RWPE1 (cell line): Measurements from ENCODE around the gene AP1G1.
"Not testable (repeated sequence)": the region's sequence is repeated elsewhere in the genome, so short reads cannot be mapped to it uniquely, and the experiment has no call there.

Experiments
- CTCF ChIA-PET: fragments of 350-600 bp; sonication (Branson Sonifier 250); formaldehyde crosslinking; extraction: SDS; loops from one replicate; lab custom pipeline; 2021; lab: Yijun Ruan, JAX
- POLR2A ChIA-PET: fragments of 400-600 bp; formaldehyde crosslinking; extraction: SDS; loops from one replicate; lab custom pipeline; 2020; ENCODE audit warnings: antibody characterized with exemption; ENCODE audit not compliant: low non-redundant PET; lab: Yijun Ruan, JAX
- DNase-seq: peaks from one replicate; pipeline ENCODE4 v3.0.0; 2012; ENCODE audit warnings: low spot score
- H3K27ac ChIP-seq: fragments of 450-650 bp; 2 replicates; pipeline ENCODE4 v1.5.1; 2017
- CTCF ChIP-seq: fragments of 450-650 bp; conservative IDR thresholded peaks from 2 replicates; pipeline ENCODE4 v1.5.1; 2017; ENCODE audit warnings: low read depth, mild to moderate bottlenecking

Gene AP1G1

GRCh38 chr16:71689901-71690300, 118.7 kb downstream of the AP1G1 start:
- no peak for TF ChIP-seq CTCF
- CTCF ChIA-PET, result no interaction called here

GRCh38 chr16:71687861-71688260, 120.8 kb downstream of the AP1G1 start:
- ChIA-PET CTCF (interaction anchor here (0.8 kb wide), 2 partner anchors 17 to 46 kb away, joined by 3 to 5 read pairs; no protein-coding TSS in a partner anchor), POLR2A (no interaction called here)
- TF ChIP-seq CTCF, result no peak
- H3K27ac ChIP-seq, result no peak overlapping the region
- DNase-seq, result no peak

More at GRCh38 chr16:71689901-71690300, 118.7 kb downstream of the AP1G1 start:
- POLR2A ChIA-PET, result no interaction called here
- DNase-seq, result no peak
- no peak overlapping the region for H3K27ac ChIP-seq

- H3K27ac ChIP-seq, POLR2A ChIA-PET, CTCF ChIA-PET, DNase-seq: not testable (repeated sequence)
Measured at GRCh38 chr16:71684280-71684679, 124.4 kb downstream of the AP1G1 start.

- POLR2A ChIA-PET, result no interaction called here
- CTCF ChIA-PET, result no interaction called here
- DNase-seq, result no peak
- H3K27ac ChIP-seq, result no peak overlapping the region
- TF ChIP-seq CTCF, result no peak
Measured at GRCh38 chr16:71681360-71681759, 127.3 kb downstream of the AP1G1 start.
